BE2C (cell line): ENCODE data around the gene GMPR.

Experiments
- DNase-seq: peaks from one replicate; pipeline ENCODE4 v3.0.0-alpha.2; 2020
- H3K27me3 ChIP-seq: fragments of 250-450 bp; sonication (Bioruptor Pico); 2 replicates; pipeline ENCODE4 v1.5.1; 2020; ENCODE audit warnings: mild to moderate bottlenecking
- H3K36me3 ChIP-seq: fragments of 250-450 bp; sonication (Bioruptor Pico); 2 replicates; pipeline ENCODE4 v1.5.1; 2020; ENCODE audit warnings: mild to moderate bottlenecking
- H3K4me1 ChIP-seq: fragments of 250-450 bp; sonication (Bioruptor Pico); 2 replicates; pipeline ENCODE4 v1.5.1; 2020
- H3K4me3 ChIP-seq: 2 replicates; pipeline ENCODE4 v1.5.1; 2011; ENCODE audit warnings: low read depth, low read length
- H3K9me3 ChIP-seq: fragments of 250-450 bp; sonication (Bioruptor Pico); 2 replicates; pipeline ENCODE4 v1.5.1; 2020
- CTCF ChIP-seq: IDR thresholded peaks from 2 replicates; pipeline ENCODE4 v1.5.1; 2012; ENCODE audit warnings: mild to moderate bottlenecking, low read depth, low read length

The GMPR gene

GRCh38 chr6:16339265-16339587, 100.8 kb downstream of the GMPR start:
- no peak overlapping the region for H3K4me3 ChIP-seq
- peaks cover 39% of the 10 kb centered on the region for H3K4me1 ChIP-seq
- H3K27me3 ChIP-seq = no peaks in the 10 kb centered on the region

GRCh38 chr6:16343593-16343992, 105.2 kb downstream of the GMPR start:
- H3K4me1 ChIP-seq = peaks cover 35% of the 10 kb centered on the region

More at GRCh38 chr6:16339265-16339587, 100.8 kb downstream of the GMPR start:
- no peak for DNase-seq
- H3K9me3 ChIP-seq = 0 out of 2 replicates have a peak, but pooled peaks cover 1% of the 10 kb centered on the region
- H3K36me3 ChIP-seq = no peaks in the 10 kb centered on the region
- TF ChIP-seq CTCF = no peak

GRCh38 chr6:16344756-16345155, 106.4 kb downstream of the GMPR start:
- Histone ChIP-seq H3K4me3 (no peak overlapping the region), H3K36me3 (no peaks in the 10 kb centered on the region), H3K27me3 (no peaks in the 10 kb centered on the region), H3K4me1 (peaks cover 27% of the 10 kb centered on the region), H3K9me3 (0 out of 2 replicates have a peak, but pooled peaks cover 2% of the 10 kb centered on the region)
- no peak for TF ChIP-seq CTCF
- no peak for DNase-seq

More at GRCh38 chr6:16343593-16343992, 105.2 kb downstream of the GMPR start:
- Histone ChIP-seq H3K4me3 (no peak overlapping the region), H3K27me3 (no peaks in the 10 kb centered on the region), H3K36me3 (no peaks in the 10 kb centered on the region), H3K9me3 (0 out of 2 replicates have a peak, but pooled peaks cover 2% of the 10 kb centered on the region)
- DNase-seq = no peak
- TF ChIP-seq CTCF = no peak
